IMR-90 (cell line): ENCODE measurements around the gene DIP2C.

Source experiments
- BHLHE40 ChIP-seq: fragments of 150-350 bp; IDR thresholded peaks from 2 replicates; pipeline ENCODE4 v1.6.1; 2016; ENCODE audit warnings: mild to moderate bottlenecking, low read depth, low read length
- CEBPB ChIP-seq: IDR thresholded peaks from 2 replicates; pipeline ENCODE4 v1.6.1; 2012; ENCODE audit warnings: low read depth, low read length, improper control_type of control experiment
- CHD1 ChIP-seq: IDR thresholded peaks from 2 replicates; pipeline ENCODE4 v1.6.1; 2012; ENCODE audit warnings: low read depth, low read length, improper control_type of control experiment
- CTCF ChIP-seq: conservative IDR thresholded peaks from 2 replicates; pipeline ENCODE4 v1.5.1; 2012; ENCODE audit warnings: mild to moderate bottlenecking, low read depth, low read length, improper control_type of control experiment
- ELK1 ChIP-seq: fragments of 150-350 bp; IDR thresholded peaks from 2 replicates; pipeline ENCODE4 v1.6.1; 2016; ENCODE audit warnings: low read depth, mild to moderate bottlenecking, low read length, moderate library complexity, borderline replicate concordance
- FOS ChIP-seq: fragments of 150-350 bp; IDR thresholded peaks from 2 replicates; pipeline ENCODE4 v1.6.1; 2016; ENCODE audit warnings: low read depth, low read length
- MAFK ChIP-seq: IDR thresholded peaks from 2 replicates; pipeline ENCODE4 v1.6.1; 2012; ENCODE audit warnings: low read depth, low read length, improper control_type of control experiment
- MAZ ChIP-seq: IDR thresholded peaks from 2 replicates; pipeline ENCODE4 v1.6.1; 2012; ENCODE audit warnings: low read depth, mild to moderate bottlenecking, low read length, improper control_type of control experiment, moderate library complexity, borderline replicate concordance
- MXI1 ChIP-seq: IDR thresholded peaks from 2 replicates; pipeline ENCODE4 v1.6.1; 2012; ENCODE audit warnings: low read depth, mild to moderate bottlenecking, low read length, moderate library complexity, borderline replicate concordance
- POLR2A ChIP-seq: IDR thresholded peaks from 2 replicates; pipeline ENCODE4 v1.6.1; 2012; ENCODE audit warnings: mild to moderate bottlenecking, low read depth, low read length
- RAD21 ChIP-seq: IDR thresholded peaks from 2 replicates; pipeline ENCODE4 v1.6.1; 2012; ENCODE audit warnings: low read length, improper control_type of control experiment
- RCOR1 ChIP-seq: IDR thresholded peaks from 2 replicates; pipeline ENCODE4 v1.6.1; 2012; ENCODE audit warnings: mild to moderate bottlenecking, low read length, improper control_type of control experiment; ENCODE audit not compliant: insufficient replicate concordance
- RFX5 ChIP-seq: IDR thresholded peaks from 2 replicates; pipeline ENCODE4 v1.8.0; 2012; ENCODE audit warnings: low read depth, mild to moderate bottlenecking, low read length, moderate library complexity
- SMC3 ChIP-seq: fragments of 150-350 bp; IDR thresholded peaks from 2 replicates; pipeline ENCODE4 v1.6.1; 2016; ENCODE audit warnings: low read depth, mild to moderate bottlenecking, antibody characterized with exemption, low read length, moderate library complexity

GRCh38 chr10:398954-399353 lies 290.5 kb downstream of the DIP2C start:
- TF ChIP-seq CHD1 (no peak), CTCF (no peak), POLR2A (no peak), BHLHE40 (no peak), RCOR1 (no peak), RFX5 (no peak), MXI1 (no peak), RAD21 (no peak), MAFK (no peak), SMC3 (no peak), ELK1 (no peak), CEBPB (no peak), FOS (no peak), MAZ (no peak)
